K562 (cell line): ENCODE data around the gene INHBC. TPM values are rescaled to one million over a fixed set of nuclear protein-coding genes. Genes with fewer than 3 reads are reported as not detected.

Experiments
- ATAC-seq: fragments of 200-7000 bp; cut with Tn5 transposase; 3 replicates; pipeline ENCODE4 v1.9.1; 2020; ENCODE audit warnings: moderate library complexity
- BruUV-seq: library from RNA; stranded (reverse); fragments of 400-500 nt; replicated peaks from 2 replicates; lab custom pipeline; 2021; lab: Mats Ljungman, UMichigan
- CTCF ChIA-PET: fragments of 300-600 bp; formaldehyde crosslinking; extraction: SDS; loops from one replicate; lab custom pipeline; 2021; ENCODE audit warnings: low intra/inter-chr PET ratio; lab: Yijun Ruan, JAX
- POLR2A ChIA-PET: fragments of 300-600, 350-650 bp; sonication (Branson Sonifier 250); formaldehyde crosslinking; extraction: SDS; loops from one replicate; lab custom pipeline; 2021; ENCODE audit warnings: antibody characterized with exemption, inconsistent platforms; lab: Yijun Ruan, JAX
- DNase-seq, 4 experiments: peaks; one replicate each; pipeline versions ENCODE4 v3.0.0 to v3.0.0-alpha.2; 2011 to 2018; ENCODE audit warnings: low spot score in 3 of 4, mixed read lengths in 3 of 4; ENCODE audit errors: extremely low read depth in 1 of 4
- FAIRE-seq: peaks from 2 replicates; lab custom pipeline; 2011; peaks lifted over from hg19 to GRCh38; lab: Jason Lieb, UNC
- H2AFZ ChIP-seq: 2 replicates; pipeline ENCODE4 v1.6.0; 2011; ENCODE audit warnings: low read depth, low read length, control low read depth, inconsistent platforms
- H3K27ac ChIP-seq: fragments of 200-600 bp; 3 replicates; pipeline ENCODE4 v1.8.0; 2011; ENCODE audit warnings: low read depth, mild to moderate bottlenecking, control low read depth, inconsistent platforms, low read length, moderate library complexity, mixed read lengths; ENCODE audit errors: extremely low read depth
- H3K27me3 ChIP-seq, 2 experiments: fragments of 300-600 bp in 1 of 2; 2 replicates in 1 of 2; 3 replicates in 1 of 2; pipeline versions ENCODE4 v1.6.0 to v1.8.0; 2011; ENCODE audit warnings: inconsistent platforms in 2 of 2, low read length in 2 of 2, mild to moderate bottlenecking in 1 of 2, mixed read lengths in 1 of 2, moderate library complexity in 1 of 2; ENCODE audit not compliant: control insufficient read depth in 2 of 2, insufficient read depth in 2 of 2
- H3K36me3 ChIP-seq: fragments of 300-600 bp; 3 replicates; pipeline ENCODE4 v1.8.0; 2011; ENCODE audit warnings: mild to moderate bottlenecking, low read length, inconsistent platforms; ENCODE audit not compliant: control insufficient read depth, insufficient read depth
- H3K4me1 ChIP-seq, 2 experiments: fragments of 200-600 bp in 1 of 2; replicated peaks in 1 of 2; 2 replicates in 1 of 2; 3 replicates in 1 of 2; pipeline versions ENCODE4 v1.5.1 to v1.8.0; 2011; ENCODE audit warnings: inconsistent platforms in 2 of 2, low read length in 2 of 2, mild to moderate bottlenecking in 1 of 2, mixed read lengths in 1 of 2, moderate library complexity in 1 of 2; ENCODE audit not compliant: control insufficient read depth in 2 of 2, insufficient read depth in 2 of 2
- H3K4me2 ChIP-seq: 2 replicates; pipeline ENCODE4 v1.6.1; 2011; ENCODE audit warnings: low read length, control low read depth, inconsistent platforms, mixed read lengths; ENCODE audit not compliant: insufficient read depth
- H3K4me3 ChIP-seq: fragments of 200-600 bp; sonication (generic), shearing (Covaris generic); 2 replicates; pipeline ENCODE4 v1.5.1; 2016; ENCODE audit warnings: control low read depth, inconsistent platforms
- H3K79me2 ChIP-seq: fragments of 200-600 bp; 3 replicates; pipeline ENCODE4 v1.8.0; 2011; ENCODE audit warnings: low read length, inconsistent platforms; ENCODE audit not compliant: control insufficient read depth, insufficient read depth
- H3K9ac ChIP-seq, 2 experiments: 2 replicates each; pipeline versions ENCODE4 v1.6.0 to v1.6.1; 2011; ENCODE audit warnings: low read depth in 2 of 2, low read length in 2 of 2, control low read depth in 1 of 2, inconsistent platforms in 1 of 2, mild to moderate bottlenecking in 1 of 2, mixed read lengths in 1 of 2; ENCODE audit not compliant: insufficient read depth in 1 of 2
- H3K9me1 ChIP-seq: one replicate; pipeline ENCODE4 v1.6.0; 2011; ENCODE audit warnings: inconsistent platforms, mild to moderate bottlenecking, low read length, moderate library complexity; ENCODE audit not compliant: control insufficient read depth, insufficient read depth
- H3K9me3 ChIP-seq: replicated peaks from 2 replicates; pipeline ENCODE4 v1.5.1; 2011; ENCODE audit warnings: low read depth, low read length, inconsistent platforms; ENCODE audit not compliant: control insufficient read depth, insufficient read depth
- H4K20me1 ChIP-seq: replicated peaks from 2 replicates; pipeline ENCODE4 v1.6.1; 2011; ENCODE audit warnings: low read length, inconsistent platforms, mixed read lengths; ENCODE audit not compliant: control insufficient read depth, insufficient read depth
- EWSR1 ChIP-seq: fragments of 450-650 bp; IDR thresholded peaks from 2 replicates; pipeline ENCODE4 v1.6.1; 2018; ENCODE audit warnings: borderline replicate concordance, mild to moderate bottlenecking, low read depth, moderate library complexity; ENCODE audit not compliant: partially characterized antibody
- MEF2D ChIP-seq: conservative IDR thresholded peaks from 2 replicates; pipeline ENCODE4 v1.6.1; 2016; ENCODE audit warnings: low read depth, missing genetic modification characterization, missing compliant biosample characterization
- PRMT5 ChIP-seq: sonication (generic); formaldehyde crosslinking; IDR thresholded peaks from 2 replicates; pipeline ENCODE4 v1.5.0; 2020; ENCODE audit warnings: missing genetic modification reagents
- RBFOX2 ChIP-seq: fragments of 200-400 bp; formaldehyde crosslinking; IDR thresholded peaks from 2 replicates; pipeline ENCODE4 v1.6.1; 2017; ENCODE audit warnings: low read depth, mild to moderate bottlenecking, low read length, moderate library complexity
- SMAD3 ChIP-seq: fragments of 450-650 bp; formaldehyde crosslinking; conservative IDR thresholded peaks from 2 replicates; pipeline ENCODE4 v1.4.0; 2020; ENCODE audit warnings: mild to moderate bottlenecking
- SMARCB1 ChIP-seq: IDR thresholded peaks from 2 replicates; pipeline ENCODE4 v1.6.1; 2011; ENCODE audit warnings: improper control_type of control experiment, low read depth; ENCODE audit not compliant: insufficient read length
- ZBTB33 ChIP-seq: sonication (generic); formaldehyde crosslinking; IDR thresholded peaks from 2 replicates; pipeline ENCODE4 v1.8.1; 2023; ENCODE audit warnings: mild to moderate bottlenecking, missing genetic modification reagents
- ZNF449 ChIP-seq: fragments of 250-450 bp; sonication (Bioruptor Pico); IDR thresholded peaks from 2 replicates; pipeline ENCODE4 v1.8.0; 2022; ENCODE audit warnings: moderate library complexity, mild to moderate bottlenecking, inconsistent platforms
- ZNF764 ChIP-seq: fragments of 250-450 bp; sonication (Bioruptor Pico); IDR thresholded peaks from 2 replicates; pipeline ENCODE4 v1.4.0; 2020; ENCODE audit warnings: low read depth, mild to moderate bottlenecking, moderate library complexity
- WGBS: fragments of 100-300 bp; shearing (Covaris generic); methylation state at CpG from one replicate; pipeline ENCODE4 v1.1.6; 2016; ENCODE audit warnings: low coverage, mixed read lengths; ENCODE audit not compliant: insufficient coverage; ENCODE audit errors: missing lambda C conversion rate; 5-methylcytosine and 5-hydroxymethylcytosine counted together
- in situ Hi-C: fragments of 300-500 bp; cut with MboI; formaldehyde crosslinking; loops from 4 replicates; pipeline ENCODE4 v1.15.0; 2018; ENCODE audit warnings: inconsistent platforms, mixed read lengths
- intact Hi-C: fragments of 100-400 bp; cut with micrococcal nuclease; formaldehyde crosslinking; loops from 2 replicates; pipeline ENCODE4 v1.14.2; 2022
- polyA plus RNA-seq, 8 experiments: library from polyadenylated mRNA; depleted of rRNA in 4 of 8; stranded (reverse) in 5 of 8; unstranded in 3 of 8; fragments of >200 nt; fragmentation: Nextera tagmentation in 2 of 8; fragmentation: Illumina TruSeq in 1 of 8; extraction: Ambion mirVana in 2 of 8; extraction: Trizol in 1 of 8; gene quantifications; 2 replicates each; pipeline versions ENCODE4 v1.2.1 to v1.2.3, GENCODE V29; 2011 to 2014; ENCODE audit warnings: inconsistent platforms in 1 of 8, missing spikeins in 1 of 8
- total RNA-seq, 7 experiments: library from RNA; depleted of rRNA in 6 of 7; stranded (reverse); fragments of >200 nt in 6 of 7; fragmentation: Illumina TruSeq in 2 of 7; extraction: Trizol in 2 of 7; gene quantifications; 2 replicates each; pipeline versions ENCODE4 v1.2.1 to v1.2.3, GENCODE V29; 2011 to 2021; ENCODE audit warnings: low replicate concordance in 1 of 7

The INHBC gene
- total and polyA plus RNA-seq, 9 of the 15 experiments (the other 6 are each of a cell fraction or from before 2014, with no cell fraction given) = 0.07 to 0.24 (median 0.15) TPM; not detected in 4

DNA sequence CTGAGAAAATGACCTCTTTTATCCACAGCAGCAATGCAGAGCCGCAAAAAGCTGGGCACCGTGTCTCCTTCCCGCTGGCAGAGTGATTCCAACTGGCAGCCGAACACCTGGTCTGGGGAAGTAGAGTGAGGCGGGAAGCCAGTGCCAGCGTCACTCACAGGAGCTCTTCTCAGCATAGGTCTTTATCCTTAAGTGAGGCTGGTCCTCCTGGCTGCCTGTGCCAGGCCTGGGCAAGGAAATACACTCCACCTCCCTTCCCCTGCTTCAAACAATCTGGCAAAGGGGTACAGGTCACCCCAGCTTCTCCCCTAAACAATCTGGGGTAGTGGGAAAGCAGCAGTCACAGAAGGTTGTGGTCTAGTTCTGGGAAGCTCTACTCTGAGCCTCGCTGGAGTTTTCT, 40.3 kb downstream of the INHBC start:
- Histone ChIP-seq H3K9me3 (no peaks in the 10 kb centered on the region), H3K9ac (peak overlapping the region in 1 of 2 experiments; percentile 69; a peak in 1 of 4 replicates), H3K9me1 (no peaks in the 10 kb centered on the region), H3K79me2 (no peaks in the 10 kb centered on the region), H3K4me1 (peaks cover 39 to 51% of the 10 kb centered on the region in 2 experiments), H3K4me3 (no peak overlapping the region), H2AFZ (no peak overlapping the region), H4K20me1 (no peaks in the 10 kb centered on the region), H3K27ac (no peak overlapping the region), H3K4me2 (peak overlapping the region; percentile 5; the same call in 1 of the 2 replicates), H3K27me3 (peaks cover 0 to 17% of the 10 kb centered on the region in 2 experiments; a peak in 3 of 5 replicates), H3K36me3 (no peaks in the 10 kb centered on the region)
- FAIRE-seq (no peak), ATAC-seq (no peak), DNase-seq (no peak)
- CTCF ChIA-PET = no interaction called here
- POLR2A ChIA-PET = interaction anchor here (0.6 to 1.9 kb wide), 8 partner anchors 9 to 486 kb away, joined by 3 to 7 read pairs (median 4); partner anchors contain the start of gene INHBE
- BruUV-seq = no TSS peak
- no peak for TF ChIP-seq PRMT5
- no peak for TF ChIP-seq EWSR1
- TF ChIP-seq ZNF764 (CRISPR knock-in tag) = no peak
- in situ Hi-C loops (no loop called here), intact Hi-C loops (no loop called here)
- 70% methylated on average over 7 of the region's 7 CpGs for WGBS

- WGBS = 93% methylated on average over 25 of the region's 84 CpGs
- Histone ChIP-seq H3K79me2 (no peaks in the 10 kb centered on the region), H3K9me1 (no peaks in the 10 kb centered on the region), H3K27ac (no peak overlapping the region), H3K36me3 (no peaks in the 10 kb centered on the region), H3K27me3 (peaks cover 0 to 10% of the 10 kb centered on the region in 2 experiments; a peak in 2 of 5 replicates), H3K4me2 (no peak overlapping the region), H3K9me3 (no peaks in the 10 kb centered on the region), H3K4me3 (no peak overlapping the region), H3K4me1 (peaks cover 39 to 51% of the 10 kb centered on the region in 2 experiments), H3K9ac (no peak overlapping the region), H4K20me1 (no peaks in the 10 kb centered on the region), H2AFZ (no peak overlapping the region)
- in situ Hi-C loops = no loop called here
- ChIA-PET POLR2A (interaction anchor here (0.6 to 1.9 kb wide), 5 partner anchors 14 to 487 kb away, joined by 3 to 7 read pairs (median 3); partner anchors contain the start of gene INHBE), CTCF (no interaction called here)
- DNase-seq (no peak), FAIRE-seq (no peak), ATAC-seq (no peak)
- BruUV-seq = no TSS peak
- intact Hi-C loops = no loop called here
- TF ChIP-seq ZBTB33 (CRISPR knock-in tag) (peak; percentile 68; the same call in 1 of the 2 replicates), SMARCB1 (no peak), MEF2D (no peak), RBFOX2 (0 out of 2 replicates have a peak, but pooled peaks have one; percentile 17), SMAD3 (CRISPR knock-in tag) (no peak), ZNF449 (CRISPR knock-in tag) (no peak)
Observed at GRCh38 chr12:57475271-57476161, 40.9 kb downstream of the INHBC start.
